Measurements from ENCODE around the gene ECSCR. TPM values are rescaled to one million over a fixed set of nuclear protein-coding genes. Genes with fewer than 3 reads are reported as not detected.
A peak's percentile ranks its signal among the peaks of the same experiment; 100 is the strongest.
"Not testable (repeated sequence)": the region's sequence is repeated elsewhere in the genome, so short reads cannot be mapped to it uniquely, and the experiment has no call there.

The ECSCR gene
- total RNA-seq, 3 donors from 2014 or later (not counting 1 experiment from before 2014, with no cell fraction given): 0.48 TPM; not detected in 2

DNA sequence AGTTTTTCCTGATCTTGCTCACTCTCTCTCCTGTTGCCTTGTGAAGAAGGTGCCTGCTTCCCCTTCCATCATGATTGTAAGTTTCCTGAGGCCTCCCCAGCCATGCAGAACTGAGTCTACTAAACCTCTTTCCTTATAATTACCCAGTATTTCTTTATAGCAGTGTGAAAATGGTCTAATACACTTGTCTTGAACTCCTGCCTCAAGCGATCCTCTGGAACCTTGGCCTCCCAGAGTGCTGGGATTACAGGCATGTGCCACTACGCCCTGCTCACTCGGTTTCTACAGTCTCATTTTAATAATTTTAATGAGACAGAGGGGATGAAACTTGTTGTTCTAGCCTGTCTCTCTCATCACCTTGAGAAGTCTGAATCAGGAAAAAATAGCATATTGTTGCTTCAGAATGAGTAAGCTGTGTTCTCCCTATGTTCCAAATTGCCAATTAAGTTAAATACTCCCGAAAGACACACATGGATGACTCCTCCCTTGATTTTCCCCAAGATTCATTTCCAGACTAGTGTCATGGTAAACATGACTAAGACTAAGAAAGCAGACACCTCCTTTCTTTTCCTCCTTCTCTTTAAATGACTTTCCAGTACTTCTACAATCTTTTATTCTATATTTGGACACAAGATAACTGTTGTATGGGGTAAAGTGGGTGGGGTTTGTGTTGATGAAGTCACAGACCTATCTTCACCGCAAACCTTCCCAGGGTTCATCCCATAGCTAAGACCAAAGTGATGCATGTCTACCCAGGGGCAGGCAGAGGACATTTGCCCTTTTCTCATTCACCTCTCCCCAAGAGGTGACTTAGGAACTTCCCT, 15.4 kb downstream of the ECSCR start:
- Histone ChIP-seq H3K27ac (ENCODE audit: low read length) (no peak overlapping the region), H3K9me3 (ENCODE audit: control insufficient read depth, insufficient read depth, low read length) (no peaks in the 10 kb centered on the region), H3K4me1 (ENCODE audit: control insufficient read depth, insufficient read depth, low read length) (peaks cover 20% of the 10 kb centered on the region), H3K4me3 (ENCODE audit: low read length) (no peak overlapping the region), H3K36me3 (ENCODE audit: control insufficient read depth, insufficient read depth, low read length) (no peaks in the 10 kb centered on the region), H3K27me3 (ENCODE audit: control insufficient read depth, insufficient read depth, low read length) (no peaks in the 10 kb centered on the region)
- Mint-ChIP-seq H3K27me3 (ENCODE audit: low read depth in 2 of 2) (no peaks in the 10 kb centered on the region), H3K4me3 (no peak overlapping the region), H3K27ac (no peak overlapping the region), H3K36me3 (no peaks in the 10 kb centered on the region), H3K9me3 (no peaks in the 10 kb centered on the region), H3K4me1 (peaks cover 10 to 11% of the 10 kb centered on the region in 2 donors)
- 81% methylated on average over 5 of the region's 5 CpGs for WGBS (ENCODE audit: insufficient coverage)
- TF ChIP-seq, protein P1, sequence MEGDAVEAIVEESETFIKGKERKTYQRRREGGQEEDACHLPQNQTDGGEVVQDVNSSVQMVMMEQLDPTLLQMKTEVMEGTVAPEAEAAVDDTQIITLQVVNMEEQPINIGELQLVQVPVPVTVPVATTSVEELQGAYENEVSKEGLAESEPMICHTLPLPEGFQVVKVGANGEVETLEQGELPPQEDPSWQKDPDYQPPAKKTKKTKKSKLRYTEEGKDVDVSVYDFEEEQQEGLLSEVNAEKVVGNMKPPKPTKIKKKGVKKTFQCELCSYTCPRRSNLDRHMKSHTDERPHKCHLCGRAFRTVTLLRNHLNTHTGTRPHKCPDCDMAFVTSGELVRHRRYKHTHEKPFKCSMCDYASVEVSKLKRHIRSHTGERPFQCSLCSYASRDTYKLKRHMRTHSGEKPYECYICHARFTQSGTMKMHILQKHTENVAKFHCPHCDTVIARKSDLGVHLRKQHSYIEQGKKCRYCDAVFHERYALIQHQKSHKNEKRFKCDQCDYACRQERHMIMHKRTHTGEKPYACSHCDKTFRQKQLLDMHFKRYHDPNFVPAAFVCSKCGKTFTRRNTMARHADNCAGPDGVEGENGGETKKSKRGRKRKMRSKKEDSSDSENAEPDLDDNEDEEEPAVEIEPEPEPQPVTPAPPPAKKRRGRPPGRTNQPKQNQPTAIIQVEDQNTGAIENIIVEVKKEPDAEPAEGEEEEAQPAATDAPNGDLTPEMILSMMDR (IDR thresholded peaks at IDR 0.05): no peak
- DNase-seq: no peak
- intact Hi-C loops (cut with micrococcal nuclease): no loop called here
- ATAC-seq: no peak

DNA sequence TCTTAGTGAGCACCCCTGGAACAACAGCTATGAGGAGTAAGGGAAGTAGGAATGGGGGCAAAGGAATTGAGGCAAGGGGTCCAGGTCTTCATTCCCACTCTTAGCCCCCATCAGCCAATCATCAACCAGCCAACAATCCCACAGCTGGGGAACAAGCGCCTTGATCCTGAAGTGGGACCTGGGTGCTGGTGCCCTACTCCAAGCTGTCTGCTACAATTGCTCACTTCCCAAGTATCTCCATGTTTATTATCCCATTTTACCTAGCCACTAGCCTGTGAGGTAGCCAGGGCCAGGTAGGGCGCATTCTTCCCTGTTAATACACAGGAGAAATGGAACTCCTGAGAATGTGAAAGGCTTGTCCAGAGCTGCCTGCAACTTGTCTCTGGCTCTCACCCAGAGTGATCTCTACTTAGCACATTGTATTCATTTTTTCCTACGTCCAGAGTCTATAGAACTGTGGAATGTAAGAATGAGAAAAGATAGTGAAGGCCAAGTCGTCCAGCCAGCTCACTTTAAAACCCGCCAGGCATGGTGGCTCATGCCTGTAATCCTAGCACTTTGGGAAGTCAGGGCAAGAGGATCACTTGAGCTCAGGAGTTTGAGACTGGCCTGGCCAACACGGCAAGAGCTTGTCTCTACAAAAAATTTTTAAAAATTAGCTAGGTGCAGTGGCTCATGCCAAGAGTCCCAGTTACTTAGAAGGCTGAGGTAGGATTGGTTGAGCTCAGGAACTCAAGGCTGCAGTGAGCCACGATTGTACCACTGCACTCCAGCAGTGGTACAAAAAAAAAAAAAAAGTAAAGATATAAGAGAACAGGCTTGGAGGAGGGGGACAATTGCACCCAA, 17.0 kb downstream of the ECSCR start:
- Mint-ChIP-seq H3K27ac (no peak overlapping the region), H3K9me3 (no peaks in the 10 kb centered on the region), H3K4me1 (peaks cover 10 to 11% of the 10 kb centered on the region in 2 donors), H3K36me3 (no peaks in the 10 kb centered on the region), H3K27me3 (ENCODE audit: low read depth in 2 of 2) (no peaks in the 10 kb centered on the region), H3K4me3 (no peak overlapping the region)
- H3K4me1 ChIP-seq (ENCODE audit: control insufficient read depth, insufficient read depth, low read length): peaks cover 5% of the 10 kb centered on the region
- H3K9me3 ChIP-seq (ENCODE audit: control insufficient read depth, insufficient read depth, low read length): no peaks in the 10 kb centered on the region
- ATAC-seq: no peak
- DNase-seq: no peak
- WGBS (ENCODE audit: insufficient coverage): 85% methylated on average over 7 of the region's 7 CpGs
- TF ChIP-seq, protein P1 (IDR thresholded peaks at IDR 0.05): no peak
- H3K27me3 ChIP-seq (ENCODE audit: control insufficient read depth, insufficient read depth, low read length): no peaks in the 10 kb centered on the region
- H3K27ac ChIP-seq (ENCODE audit: low read length): no peak overlapping the region
- H3K4me3 ChIP-seq (ENCODE audit: low read length): no peak overlapping the region
- no peaks in the 10 kb centered on the region for H3K36me3 ChIP-seq (ENCODE audit: control insufficient read depth, insufficient read depth, low read length)
- intact Hi-C loops (cut with micrococcal nuclease): no loop called here

DNA sequence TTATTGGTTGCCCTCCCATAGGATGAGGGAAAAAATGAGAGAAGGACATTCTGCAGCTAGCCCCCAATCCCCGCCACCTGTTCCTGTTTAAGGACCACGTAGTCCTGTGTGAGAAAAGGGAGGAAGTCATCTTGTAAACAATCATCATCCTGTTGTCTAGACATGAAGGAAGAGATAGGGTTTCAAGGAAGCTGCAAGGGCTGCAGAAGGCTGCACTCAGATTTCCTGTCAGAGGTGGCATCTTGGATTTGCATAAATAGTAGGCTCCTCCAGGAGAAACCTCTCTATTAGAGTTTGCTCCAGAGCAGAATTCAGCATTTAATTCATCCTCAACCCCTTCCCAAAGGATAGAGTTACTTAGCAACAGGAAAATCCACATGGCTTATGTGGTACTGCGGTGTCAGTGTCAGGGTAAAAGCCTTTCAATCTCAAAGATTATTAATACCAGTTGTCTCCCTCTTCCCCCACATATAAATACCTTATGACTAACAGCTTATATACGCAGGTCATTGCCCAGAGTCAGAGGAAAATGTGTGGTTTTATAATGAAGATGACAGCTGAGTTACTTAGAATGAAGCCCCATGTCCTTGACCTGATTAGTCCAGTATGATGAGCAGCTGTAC, 18.6 kb downstream of the ECSCR start:
- H3K4me1 ChIP-seq (ENCODE audit: control insufficient read depth, insufficient read depth, low read length): peaks cover 9% of the 10 kb centered on the region
- TF ChIP-seq, protein P1 (IDR thresholded peaks at IDR 0.05): no peak
- H3K4me3 ChIP-seq (ENCODE audit: low read length): no peak overlapping the region
- H3K27ac ChIP-seq (ENCODE audit: low read length): no peak overlapping the region
- no peaks in the 10 kb centered on the region for H3K9me3 ChIP-seq (ENCODE audit: control insufficient read depth, insufficient read depth, low read length)
- WGBS (ENCODE audit: insufficient coverage): 22% methylated on average over 2 of the region's 4 CpGs
- Mint-ChIP-seq H3K9me3 (no peaks in the 10 kb centered on the region), H3K27me3 (ENCODE audit: low read depth in 2 of 2) (no peaks in the 10 kb centered on the region), H3K4me3 (no peak overlapping the region), H3K4me1 (peaks cover 21% of the 10 kb centered on the region in 2 donors), H3K27ac (no peak overlapping the region), H3K36me3 (no peaks in the 10 kb centered on the region)
- H3K27me3 ChIP-seq (ENCODE audit: control insufficient read depth, insufficient read depth, low read length): no peaks in the 10 kb centered on the region
- intact Hi-C loops (cut with micrococcal nuclease): no loop called here
- ATAC-seq (no peak), DNase-seq (peak in 1 of 2 donors; percentile 62)
- no peaks in the 10 kb centered on the region for H3K36me3 ChIP-seq (ENCODE audit: control insufficient read depth, insufficient read depth, low read length)

DNA sequence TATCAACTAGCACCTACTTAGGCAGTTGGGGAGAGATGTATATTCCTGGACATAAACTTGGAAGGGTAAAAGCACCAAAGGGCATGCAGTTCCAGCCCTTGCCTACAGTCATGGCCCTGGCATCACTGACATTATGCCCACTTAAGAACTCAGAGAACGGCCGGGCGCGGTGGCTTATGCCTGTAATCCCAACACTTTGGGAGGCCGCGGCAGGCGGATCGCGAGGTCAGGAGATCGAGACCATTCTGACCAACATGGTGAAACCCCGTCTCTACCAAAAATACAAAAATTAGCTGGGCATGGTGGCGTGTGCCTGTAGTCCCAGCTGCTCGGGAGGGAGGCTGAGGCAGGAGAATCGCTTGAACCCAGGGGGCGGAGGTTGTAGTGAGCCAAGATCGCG, 22.1 kb downstream of the ECSCR start:
- peak overlapping the region; percentile 98 to 100 for H3K27ac Mint-ChIP-seq
- H3K4me1 Mint-ChIP-seq: peaks cover 17 to 24% of the 10 kb centered on the region in 2 donors
- WGBS (ENCODE audit: insufficient coverage): 97% methylated on average over 17 of the region's 17 CpGs
- H3K36me3 ChIP-seq (ENCODE audit: control insufficient read depth, insufficient read depth, low read length); H3K9me3 ChIP-seq (ENCODE audit: control insufficient read depth, insufficient read depth, low read length); intact Hi-C loops (cut with micrococcal nuclease); H3K4me3 ChIP-seq (ENCODE audit: low read length); H3K27me3 ChIP-seq (ENCODE audit: control insufficient read depth, insufficient read depth, low read length); H3K27ac ChIP-seq (ENCODE audit: low read length); H3K36me3 Mint-ChIP-seq; H3K9me3 Mint-ChIP-seq; DNase-seq; ATAC-seq; H3K27me3 Mint-ChIP-seq (ENCODE audit: low read depth in 2 of 2): not testable (repeated sequence)
- H3K4me1 ChIP-seq (ENCODE audit: control insufficient read depth, insufficient read depth, low read length): peaks cover 15% of the 10 kb centered on the region
- H3K4me3 Mint-ChIP-seq: peak overlapping the region; percentile 100
